ENCODE results near the gene GTPBP10. TPM values are rescaled to one million over a fixed set of nuclear protein-coding genes. Genes with fewer than 3 reads are reported as not detected.
"Not testable (repeated sequence)": the region's sequence is repeated elsewhere in the genome, so short reads cannot be mapped to it uniquely, and the experiment has no call there.

Gene GTPBP10
- 24.1 TPM for total RNA-seq

GRCh38 chr7:90346336-90347125, at the start of gene GTPBP10:
TSS of gene GTPBP10 (plus strand) at chr7:90346716. CDS start at chr7:90346742, 26 bp downstream.
- DNase-seq (ENCODE audit: low spot score in 2 of 2) (peak; percentile 78 to 84), FAIRE-seq (no peak)

DNA sequence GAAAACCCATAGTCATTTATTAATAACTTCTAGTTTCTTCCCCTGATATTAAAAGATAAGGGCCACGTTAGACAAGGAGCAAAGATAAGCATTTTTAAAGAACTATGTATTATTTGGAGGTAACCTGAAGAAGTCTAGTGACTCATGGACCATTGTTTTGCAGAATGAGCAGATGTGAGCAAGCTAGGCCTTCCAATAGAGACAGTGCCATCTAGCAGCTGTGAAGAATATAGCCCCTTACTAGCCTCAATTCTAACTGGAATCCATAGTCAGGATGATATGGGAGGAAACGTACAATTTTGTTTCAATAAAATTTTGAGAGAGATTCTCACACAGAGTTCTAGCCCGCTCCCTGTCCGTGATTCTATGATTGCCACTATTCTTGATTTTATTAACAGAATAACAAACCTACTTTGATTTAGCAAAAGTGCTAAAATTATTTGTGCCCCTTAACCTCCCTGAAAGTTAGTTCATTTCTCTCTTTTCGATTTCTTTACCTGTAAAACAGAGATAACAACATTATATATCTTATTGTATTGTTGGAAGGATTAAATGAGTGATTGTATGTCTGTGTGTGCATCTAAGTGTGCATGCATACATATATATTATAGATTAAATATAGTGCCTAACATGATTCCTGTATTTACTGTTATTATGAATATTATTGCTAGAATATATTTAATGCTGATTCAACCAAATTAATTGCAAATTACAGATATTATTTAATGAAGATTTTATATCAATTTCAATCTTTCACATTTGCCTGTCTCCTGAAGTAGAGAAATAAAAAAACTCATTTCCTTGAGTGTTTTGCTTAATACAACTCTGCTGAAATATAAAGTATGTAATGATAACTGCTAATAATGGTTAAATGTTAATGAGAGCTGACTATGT, 48.1 kb upstream of the GTPBP10 start:
- FAIRE-seq (no peak), DNase-seq (ENCODE audit: low spot score in 2 of 2) (peak in 1 of 2 donors; percentile 22)

GRCh38 chr7:90303241-90303640, 43.3 kb upstream of the GTPBP10 start:
- DNase-seq (ENCODE audit: low spot score in 2 of 2) (no peak), FAIRE-seq (no peak)

DNA sequence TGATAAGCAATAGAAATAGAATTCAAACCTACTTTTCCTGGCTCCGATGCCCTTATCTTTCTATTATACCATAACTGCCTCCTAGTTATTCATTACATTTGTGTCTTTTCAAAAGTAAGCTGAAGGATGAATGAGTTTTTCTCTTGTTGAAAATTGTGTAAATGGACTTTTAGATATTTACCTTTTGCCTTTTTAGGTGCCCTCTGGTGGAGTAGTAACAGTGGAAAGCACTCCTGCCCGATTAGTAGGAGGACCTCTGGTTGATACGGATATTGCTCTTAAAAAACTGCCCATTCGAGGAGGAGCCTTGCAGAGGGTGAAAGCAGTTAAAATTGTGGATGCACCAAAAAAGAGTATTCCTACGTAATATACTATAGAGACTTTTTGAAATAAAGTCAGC, 36.6 kb upstream of the GTPBP10 start:
- DNase-seq (ENCODE audit: low spot score in 2 of 2) (no peak), FAIRE-seq (no peak)

DNA sequence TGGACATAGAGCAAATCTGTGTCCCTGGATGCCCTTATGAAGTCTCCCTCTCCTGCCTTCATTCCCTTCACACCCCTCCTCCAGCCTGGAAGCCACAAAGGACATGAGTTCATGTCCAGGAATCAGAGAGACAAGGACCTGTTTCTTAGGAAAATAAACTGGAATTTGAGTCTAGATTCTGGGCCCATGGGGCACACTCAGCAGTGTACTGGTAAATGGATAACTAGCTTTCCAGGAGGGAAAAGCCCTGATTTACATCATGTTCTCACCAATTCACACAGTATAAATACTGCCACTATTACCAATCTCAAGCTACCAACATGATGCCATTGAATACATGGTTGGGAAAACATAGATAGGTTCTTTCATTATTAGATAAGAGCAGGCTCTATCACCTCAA, 35.3 kb upstream of the GTPBP10 start:
- FAIRE-seq (no peak), DNase-seq (ENCODE audit: low spot score in 2 of 2) (no peak)

DNA sequence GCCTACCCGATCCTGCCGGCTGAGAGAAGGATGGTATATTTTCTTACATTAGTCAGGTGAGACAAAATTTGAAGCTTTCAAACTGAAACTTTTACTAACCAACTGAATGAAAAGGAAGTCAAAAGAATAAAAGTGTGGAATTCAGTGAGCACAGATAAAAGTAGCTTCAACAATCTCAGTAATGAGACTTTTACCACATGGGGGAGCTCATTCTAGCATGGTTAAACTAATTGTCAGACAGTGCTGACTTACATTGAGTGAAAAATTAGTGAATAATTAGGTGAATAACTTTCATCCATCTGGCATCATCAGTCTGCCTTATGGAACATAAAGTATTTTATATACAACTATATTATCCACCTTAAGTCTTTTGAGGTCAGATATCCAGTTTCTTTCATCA, 33.8 kb upstream of the GTPBP10 start:
- FAIRE-seq (no peak), DNase-seq (ENCODE audit: low spot score in 2 of 2) (no peak)

DNA sequence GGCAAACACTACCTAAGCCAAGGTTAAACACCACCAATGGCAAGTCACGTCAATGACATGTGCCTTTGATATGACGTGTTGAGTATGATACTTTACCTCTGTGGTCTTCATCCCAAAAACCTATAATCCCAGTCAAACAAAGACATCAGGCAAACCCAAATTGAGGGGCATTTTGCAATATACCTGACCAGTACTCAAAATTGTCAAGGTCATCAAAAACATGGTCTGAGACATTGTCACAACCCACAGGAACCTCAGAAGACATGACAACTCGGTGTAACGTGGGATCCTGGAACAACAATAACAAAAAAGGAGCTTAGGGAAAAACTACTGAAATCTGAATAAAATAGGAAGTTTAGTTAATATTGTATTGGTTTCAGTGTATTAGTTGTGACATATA, 32.6 kb upstream of the GTPBP10 start:
- DNase-seq (ENCODE audit: low spot score in 2 of 2) (no peak), FAIRE-seq (no peak)

DNA sequence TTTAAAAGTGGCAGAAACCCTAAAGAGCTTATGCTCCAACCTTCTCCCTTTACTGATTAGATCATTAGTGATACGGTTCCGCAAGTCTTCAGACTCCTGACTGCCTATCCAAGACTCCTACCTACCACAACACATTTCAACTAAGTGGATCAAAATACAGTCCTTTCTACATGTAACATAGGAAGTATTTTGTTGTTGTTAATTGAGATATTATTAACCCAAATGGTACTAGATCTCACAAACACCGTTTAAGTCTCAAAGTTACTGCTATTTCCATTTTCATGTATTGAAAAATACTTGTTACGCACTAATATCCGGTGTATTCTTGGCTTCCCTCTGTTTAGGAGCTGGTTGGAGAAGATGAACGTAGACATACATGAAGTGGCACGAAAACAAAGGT, 26.5 kb upstream of the GTPBP10 start:
- FAIRE-seq (no peak), DNase-seq (ENCODE audit: low spot score in 2 of 2) (no peak)

DNA sequence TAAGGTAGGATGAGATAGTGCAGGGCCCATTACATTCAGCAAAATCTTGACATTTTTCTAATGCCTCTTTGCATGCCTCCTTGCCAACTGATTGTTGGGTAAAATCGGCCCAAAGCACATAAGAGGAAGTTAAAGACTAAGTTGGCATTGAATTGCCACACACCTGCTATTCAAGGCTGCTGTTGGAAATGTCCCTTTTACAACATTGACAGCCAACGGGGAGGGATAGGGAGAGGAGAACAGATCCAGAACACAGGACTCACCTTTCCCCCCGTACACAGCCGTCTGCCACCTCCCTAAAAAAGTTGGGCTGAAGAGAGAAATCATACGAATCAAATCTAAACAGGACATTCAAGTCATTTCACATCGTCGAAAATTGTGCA, 26.1 kb upstream of the GTPBP10 start:
- no peak for DNase-seq (ENCODE audit: low spot score in 2 of 2)
- FAIRE-seq = no peak

DNA sequence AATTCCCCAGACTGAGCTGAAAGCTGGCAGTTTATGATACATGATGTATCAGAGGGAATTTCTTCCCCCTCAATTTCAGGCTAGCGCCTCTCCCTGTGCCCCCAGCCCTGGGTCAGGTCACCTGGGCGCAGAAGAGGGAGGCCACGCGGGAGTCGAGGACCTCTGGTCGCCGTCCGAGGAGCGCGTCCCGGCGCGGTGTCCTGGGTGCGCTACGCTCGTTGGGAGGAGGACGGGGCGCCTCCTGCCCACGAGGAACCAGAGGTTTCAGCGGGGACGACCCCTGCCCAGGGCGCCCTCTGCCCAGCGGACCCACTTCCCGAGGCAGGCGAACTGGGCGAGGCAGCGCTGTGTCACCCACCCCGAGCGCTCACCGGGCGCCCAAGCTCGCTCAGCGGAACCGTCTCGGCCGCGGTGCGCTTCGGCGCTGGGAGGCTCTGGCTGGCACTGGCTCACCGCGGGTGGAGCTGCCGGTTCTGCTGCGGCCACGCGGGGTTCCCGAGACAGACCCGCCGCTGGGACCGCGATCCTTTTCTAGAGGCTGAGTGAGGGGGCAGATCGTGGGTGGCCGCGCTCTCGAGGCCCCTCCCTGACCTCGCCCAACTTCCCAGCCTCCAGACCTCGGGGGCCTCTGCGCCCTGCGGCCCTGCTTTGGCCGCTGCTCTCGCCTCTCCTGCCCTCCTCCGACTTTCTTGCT, 25.6 kb upstream of the GTPBP10 start, which contains the start of gene FAM237B:
Gene FAM237B, minus strand, starts transcription at position 504 of the 694 bp plus-strand sequence. CDS start 1,556 bp downstream, outside the sequence.
- no peak for FAIRE-seq
- DNase-seq (ENCODE audit: low spot score in 2 of 2) = peak in 1 of 2 donors; percentile 44

DNA sequence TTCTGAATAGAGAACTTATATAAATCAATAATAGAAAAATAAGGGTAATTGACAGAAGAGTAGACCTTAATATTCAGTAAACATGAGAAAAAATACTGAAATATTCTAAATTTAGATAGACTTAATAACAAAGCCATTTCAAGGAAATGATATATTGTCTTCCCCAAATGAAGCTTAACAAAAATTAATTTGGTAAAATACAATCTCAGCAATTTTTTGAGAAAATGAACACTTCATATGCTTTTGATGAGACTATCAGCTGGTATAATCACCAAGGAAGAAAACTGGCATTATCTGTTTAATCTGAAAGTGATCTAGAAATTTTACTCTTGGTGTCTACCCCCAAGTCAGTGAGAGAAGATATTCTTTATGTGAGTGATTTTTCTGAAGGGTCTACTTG, 23.7 kb upstream of the GTPBP10 start:
- DNase-seq (ENCODE audit: low spot score in 2 of 2) (no peak), FAIRE-seq (no peak)

GRCh38 chr7:90326500-90326899, 20.0 kb upstream of the GTPBP10 start:
- FAIRE-seq = no peak
- no peak for DNase-seq (ENCODE audit: low spot score in 2 of 2)

DNA sequence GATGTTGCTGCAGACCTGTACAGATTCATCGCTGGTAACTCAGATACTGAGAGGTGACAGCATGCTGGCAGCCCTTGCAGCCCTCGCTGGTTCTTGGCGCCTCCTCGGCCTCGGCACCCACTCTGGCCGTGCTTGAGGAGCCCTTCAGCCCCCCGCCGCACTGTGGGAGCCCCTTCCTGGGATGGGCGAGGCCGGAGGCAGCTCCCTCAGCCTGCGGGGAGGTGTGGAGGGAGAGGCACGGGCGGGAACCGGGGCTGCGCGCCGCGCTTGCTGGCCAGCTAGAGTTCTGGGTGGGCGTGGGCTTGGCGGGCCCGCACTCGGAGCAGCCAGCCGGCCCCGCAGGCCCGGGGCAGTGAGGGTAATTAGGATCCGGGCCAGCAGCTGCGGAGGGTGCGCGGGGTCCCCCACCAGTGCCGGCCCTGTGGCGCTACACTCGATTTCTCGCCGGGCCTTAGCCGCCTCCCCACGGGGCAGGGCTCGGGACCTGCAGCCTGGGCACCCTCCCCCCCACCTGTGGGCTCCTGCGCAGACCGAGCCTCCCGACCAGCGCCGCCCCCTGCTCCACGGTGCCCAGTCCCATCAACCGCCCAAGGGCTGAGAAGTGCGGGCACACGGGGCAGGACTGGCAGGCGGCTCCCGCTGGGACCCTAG, 12.2 kb upstream of the GTPBP10 start:
- FAIRE-seq = no peak

DNA sequence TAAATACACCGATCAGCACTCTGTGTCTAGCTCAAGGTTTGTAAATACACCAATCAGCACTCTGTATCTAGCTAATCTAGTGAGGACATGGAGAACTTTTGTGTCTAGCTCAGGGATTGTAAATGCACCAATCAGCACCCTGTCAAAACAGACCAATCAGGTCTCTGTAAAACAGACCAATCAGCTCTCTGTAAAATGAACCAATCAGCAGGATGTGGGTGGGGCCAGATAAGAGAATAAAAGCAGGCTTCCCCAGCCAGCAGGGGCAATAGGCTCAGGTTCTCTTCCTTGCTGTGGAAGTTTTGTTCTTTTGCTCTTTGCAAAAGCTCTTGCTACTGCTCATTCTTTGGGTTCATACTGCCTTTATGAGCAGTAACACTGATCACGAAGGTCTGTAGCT, 11.6 kb upstream of the GTPBP10 start:
- not testable (repeated sequence) for DNase-seq (ENCODE audit: low spot score in 2 of 2); FAIRE-seq

More for the DNA sequence above, 12.2 kb upstream of the GTPBP10 start:
- no peak for DNase-seq (ENCODE audit: low spot score in 2 of 2)

- FAIRE-seq (no peak), DNase-seq (ENCODE audit: low spot score in 2 of 2) (no peak)
These were observed 9.4 kb upstream of the GTPBP10 start for GRCh38 chr7:90337106-90337505.

DNA sequence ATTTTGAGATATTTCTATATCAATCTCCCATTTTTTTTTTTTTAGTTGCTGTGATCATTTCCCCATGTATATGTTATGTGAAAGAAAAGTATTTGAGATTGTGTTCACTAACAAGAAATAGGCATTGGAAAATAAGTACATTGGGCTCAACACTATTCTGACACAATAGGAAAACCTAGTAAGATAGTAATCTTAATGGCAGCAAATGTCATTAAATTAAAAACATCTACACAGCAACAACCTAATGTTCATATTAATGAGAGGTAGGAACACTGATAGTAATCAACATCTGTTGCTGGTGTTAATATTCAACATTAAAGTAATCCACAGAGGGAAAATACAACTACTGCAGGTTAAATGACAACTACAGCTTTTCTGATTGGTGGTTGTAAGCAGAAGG, 1.5 kb upstream of the GTPBP10 start:
- DNase-seq (ENCODE audit: low spot score in 2 of 2) = no peak
- no peak for FAIRE-seq

DNA sequence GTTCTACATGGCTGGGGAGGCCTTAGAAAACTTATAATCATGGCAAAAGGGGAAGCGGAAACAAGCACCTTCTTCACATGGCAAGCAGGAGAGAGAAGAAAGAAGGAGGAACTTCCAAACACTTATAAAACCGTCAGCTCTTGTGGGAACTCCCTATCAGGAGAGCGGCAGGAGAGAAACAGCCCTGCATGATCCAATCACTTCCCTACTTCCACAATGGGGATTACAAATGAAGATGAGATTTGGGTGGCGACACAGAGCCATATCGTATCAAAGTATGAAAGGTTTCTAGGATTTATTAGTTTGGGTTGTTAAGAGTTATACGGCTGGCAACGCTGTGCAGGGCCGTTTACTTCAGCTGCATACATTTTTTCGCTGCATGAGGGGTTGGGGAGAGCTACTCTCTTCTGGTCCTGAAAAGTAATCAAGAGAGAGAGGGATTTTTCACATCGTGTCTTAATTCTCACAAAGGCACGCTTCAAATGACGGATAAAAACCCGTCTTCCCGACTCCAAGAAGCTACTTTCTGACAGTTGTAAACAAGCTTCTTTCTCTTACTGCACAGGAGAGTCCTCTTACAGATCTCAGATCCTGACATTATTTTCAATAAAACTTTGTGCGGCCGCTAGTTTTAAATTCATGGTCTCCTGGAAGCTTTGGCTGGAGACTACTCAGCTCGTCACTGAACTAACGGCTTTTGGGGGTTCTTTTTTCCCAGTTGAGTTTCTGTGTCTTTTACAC, 751 bp upstream of the GTPBP10 start:
- DNase-seq (ENCODE audit: low spot score in 2 of 2) = no peak
- no peak for FAIRE-seq

- FAIRE-seq = no peak
These were observed 1.2 kb downstream of the GTPBP10 start for GRCh38 chr7:90347759-90348158.

GRCh38 chr7:90349305-90349704, 2.8 kb downstream of the GTPBP10 start:
- DNase-seq (ENCODE audit: low spot score in 2 of 2) (no peak), FAIRE-seq (no peak)

More at GRCh38 chr7:90347759-90348158, 1.2 kb downstream of the GTPBP10 start:
- no peak for DNase-seq (ENCODE audit: low spot score in 2 of 2)

All from frontal cortex (tissue), 4 donors.